K562 (cell line): ENCODE results near the gene UNC119. TPM values are rescaled to one million over a fixed set of nuclear protein-coding genes. Genes with fewer than 3 reads are reported as not detected.
A peak's percentile ranks its signal among the peaks of the same experiment; 100 is the strongest.

Experiments
- ATF3 ChIP-seq, 2 experiments: fragments of 450-650 bp in 1 of 2; sonication (generic) in 1 of 2; formaldehyde crosslinking in 1 of 2; IDR thresholded peaks in 1 of 2; conservative IDR thresholded peaks in 1 of 2; 2 replicates each; pipeline versions ENCODE4 v1.6.1 to v1.8.1; 2016 to 2023; ENCODE audit warnings: mild to moderate bottlenecking in 2 of 2, moderate library complexity in 2 of 2, inconsistent platforms in 1 of 2, missing genetic modification reagents in 1 of 2
- CBX1 ChIP-seq: sonication (generic); IDR thresholded peaks from 2 replicates; pipeline ENCODE4 v1.6.1; 2016; ENCODE audit warnings: antibody characterized with exemption, low read depth, mild to moderate bottlenecking
- FOS ChIP-seq: IDR thresholded peaks from 3 replicates; pipeline ENCODE4 v1.6.1; 2011; ENCODE audit not compliant: insufficient read length; ENCODE audit errors: extremely low read depth
- HNRNPH1 ChIP-seq: fragments of 200-400 bp; formaldehyde crosslinking; optimal IDR thresholded peaks from 2 replicates; pipeline ENCODE3; 2017; ENCODE audit warnings: low read depth, mild to moderate bottlenecking, low read length, moderate library complexity
- NRF1 ChIP-seq, 2 experiments: fragments of 450-650 bp; IDR thresholded peaks in 1 of 2; conservative IDR thresholded peaks in 1 of 2; 2 replicates each; pipeline ENCODE4 v1.6.1; 2014; ENCODE audit warnings: mild to moderate bottlenecking in 2 of 2
- POLR2B ChIP-seq: fragments of 450-650 bp; IDR thresholded peaks from 2 replicates; pipeline ENCODE4 v1.6.1; 2018; ENCODE audit warnings: low read depth; ENCODE audit not compliant: partially characterized antibody
- POLR2G ChIP-seq: fragments of 200-400 bp; formaldehyde crosslinking; IDR thresholded peaks from 2 replicates; pipeline ENCODE4 v1.6.1; 2017; ENCODE audit warnings: low read depth, mild to moderate bottlenecking, antibody characterized with exemption, low read length, moderate library complexity
- RBBP5 ChIP-seq: fragments of 200-600 bp; sonication (generic); IDR thresholded peaks from 2 replicates; pipeline ENCODE4 v1.6.1; 2012; ENCODE audit warnings: borderline replicate concordance, mild to moderate bottlenecking, low read length, control low read depth, inconsistent platforms; ENCODE audit not compliant: insufficient read depth, poor library complexity, severe bottlenecking
- RBFOX2 ChIP-seq: fragments of 200-400 bp; formaldehyde crosslinking; IDR thresholded peaks from 2 replicates; pipeline ENCODE4 v1.6.1; 2017; ENCODE audit warnings: low read depth, mild to moderate bottlenecking, low read length, moderate library complexity
- SAP30 ChIP-seq: fragments of 200-600 bp; sonication (generic); IDR thresholded peaks from 2 replicates; pipeline ENCODE4 v1.6.1; 2012; ENCODE audit warnings: borderline replicate concordance, low read depth, mild to moderate bottlenecking, moderate library complexity, low read length, control low read depth, inconsistent platforms; ENCODE audit not compliant: insufficient read depth, poor library complexity, severe bottlenecking
- SPI1 ChIP-seq: IDR thresholded peaks from 2 replicates; pipeline ENCODE4 v1.6.1; 2011; ENCODE audit warnings: low read depth, low read length, control low read depth, borderline replicate concordance
- UBTF ChIP-seq, 2 experiments: IDR thresholded peaks; 2 replicates each; pipeline ENCODE4 v1.6.1; 2012; ENCODE audit warnings: improper control_type of control experiment in 2 of 2, low read depth in 2 of 2, low read length in 2 of 2, borderline replicate concordance in 1 of 2
- ZBTB26 ChIP-seq: fragments of 450-650 bp; formaldehyde crosslinking; IDR thresholded peaks from 2 replicates; pipeline ENCODE4 v1.4.0; 2022; ENCODE audit warnings: missing genetic modification characterization
- ZNF592 ChIP-seq: fragments of 450-650 bp; IDR thresholded peaks from 2 replicates; pipeline ENCODE4 v1.6.1; 2017; ENCODE audit warnings: antibody characterized with exemption, mild to moderate bottlenecking
- polyA plus RNA-seq, 8 experiments: library from polyadenylated mRNA; depleted of rRNA in 4 of 8; stranded (reverse) in 5 of 8; unstranded in 3 of 8; fragments of >200 nt; fragmentation: Nextera tagmentation in 2 of 8; fragmentation: Illumina TruSeq in 1 of 8; extraction: Ambion mirVana in 2 of 8; extraction: Trizol in 1 of 8; gene quantifications; 2 replicates each; pipeline versions ENCODE4 v1.2.1 to v1.2.3, GENCODE V29; 2011 to 2014; ENCODE audit warnings: inconsistent platforms in 1 of 8, missing spikeins in 1 of 8
- total RNA-seq, 7 experiments: library from RNA; depleted of rRNA in 6 of 7; stranded (reverse); fragments of >200 nt in 6 of 7; fragmentation: Illumina TruSeq in 2 of 7; extraction: Trizol in 2 of 7; gene quantifications; 2 replicates each; pipeline versions ENCODE4 v1.2.1 to v1.2.3, GENCODE V29; 2011 to 2021; ENCODE audit warnings: low replicate concordance in 1 of 7

UNC119 gene
- total and polyA plus RNA-seq, 9 of the 15 experiments (the other 6 are each of a cell fraction or from before 2014, with no cell fraction given), result 0.37 to 47.7 (median 16.3) TPM

GRCh38 chr17:28571361-28572122 is 19.1 kb upstream of the UNC119 start, which contains the start of gene PIGS (continued):
- peak; percentile 78 to 93; a peak in 3 of 4 replicates for TF ChIP-seq UBTF (IDR thresholded peaks at IDR 0.05; ENCODE audit: borderline replicate concordance in 1 of 2, low read depth in 2 of 2, low read length in 2 of 2)
- peak; percentile 59 for TF ChIP-seq FOS
- no peak for TF ChIP-seq ZBTB26
- TF ChIP-seq ATF3 (IDR thresholded peaks at IDR 0.05), result no peak
- 0 out of 2 replicates have a peak, but pooled peaks have one; percentile 46 for TF ChIP-seq ATF3 (CRISPR knock-in tag; conservative IDR thresholded peaks at IDR 0.05)
- TF ChIP-seq RBFOX2, result peak; percentile 92
- TF ChIP-seq NRF1 (conservative IDR thresholded peaks at IDR 0.05 in 1 of 2, IDR thresholded peaks at IDR 0.05 in 1 of 2), result peak; percentile 69
- TF ChIP-seq HNRNPH1, result no peak
- TF ChIP-seq POLR2B, result peak; percentile 66
- peak; percentile 95 for TF ChIP-seq POLR2G
- TF ChIP-seq CBX1, result peak; percentile 78; the same call in 1 of the 2 replicates
- peak; percentile 31 for TF ChIP-seq RBBP5
- TF ChIP-seq ZNF592, result no peak
- peak; percentile 7 for TF ChIP-seq SAP30
- peak; percentile 39; the same call in 1 of the 2 replicates for TF ChIP-seq SPI1
